Colonic mucosa (tissue), 4 donors: ENCODE data around the gene RASGRF2. TPM values are rescaled to one million over a fixed set of nuclear protein-coding genes. Genes with fewer than 3 reads are reported as not detected.

Source experiments
- DNase-seq: peaks from one replicate; pipeline ENCODE4 v3.0.0-alpha.2; 2020
- H3K27ac ChIP-seq: fragments of 200-600 bp; one replicate; pipeline ENCODE4 v1.8.0; 2021
- H3K27me3 ChIP-seq: fragments of 200-600 bp; one replicate; pipeline ENCODE4 v1.8.0; 2021
- H3K36me3 ChIP-seq: fragments of 200-600 bp; one replicate; pipeline ENCODE4 v1.8.0; 2021
- H3K4me1 ChIP-seq: fragments of 200-600 bp; one replicate; pipeline ENCODE4 v1.8.0; 2021; ENCODE audit warnings: mild to moderate bottlenecking
- H3K4me3 ChIP-seq: fragments of 200-600 bp; one replicate; pipeline ENCODE4 v1.8.0; 2021
- H3K9ac ChIP-seq, 2 donors: one replicate each; pipeline ENCODE4 v1.7.0; 2013; ENCODE audit warnings: control low read depth in 2 of 2, low read depth in 2 of 2, low read length in 2 of 2
- H3K9me3 ChIP-seq: fragments of 200-600 bp; one replicate; pipeline ENCODE4 v1.8.0; 2021
- CTCF ChIP-seq: fragments of 200-600 bp; IDR thresholded peaks from one replicate; pipeline ENCODE4 v1.8.0; 2022; ENCODE audit warnings: antibody characterized with exemption, mild to moderate bottlenecking
- intact Hi-C: fragments of 100-400 bp; cut with DNase I; formaldehyde crosslinking; loops from one replicate; pipeline ENCODE4 v1.14.1; 2022
- total RNA-seq, 2 donors: library from RNA; stranded (reverse); fragmentation: NEBNext Ultra II Directional in 1 of 2; extraction: Animal tissue kit (Norgen Biotek cat#: 25700) in 1 of 2; gene quantifications; one replicate each; pipeline ENCODE4 v1.2.1, GENCODE V29; 2021
- donor health status: healthy.
- donor health status: DM: no; HTN: no; CAD: no.
- donor health status: DM: no; HTN: no; CAD: no.

Gene RASGRF2
- total RNA-seq, 2 donors from 2014 or later, result 2.8 to 3.5 TPM

DNA sequence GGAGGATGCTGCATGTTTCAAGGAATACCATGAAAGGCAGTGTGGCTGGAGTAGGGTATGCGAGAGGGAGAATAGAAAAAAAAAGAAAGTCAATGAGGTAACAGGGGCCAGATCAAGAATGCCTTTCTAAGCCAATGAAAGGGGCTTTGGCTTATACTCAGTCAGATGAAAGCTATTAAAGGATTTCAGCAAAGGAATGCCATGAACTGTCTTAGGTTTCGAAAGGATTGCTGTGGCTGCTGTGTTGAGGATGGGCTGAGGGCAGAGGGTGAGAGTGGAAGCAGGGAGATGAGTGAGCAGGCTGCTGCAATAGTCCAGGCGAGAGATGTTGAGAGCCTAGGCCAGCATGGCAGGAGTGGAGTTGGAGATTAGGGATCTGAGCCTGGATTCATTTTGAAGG, 137.6 kb downstream of the RASGRF2 start:
- intact Hi-C loops, result no loop called here
- TF ChIP-seq CTCF, result no peak
- no peaks in the 10 kb centered on the region for H3K36me3 ChIP-seq

GRCh38 chr5:81105261-81105877, 145.2 kb downstream of the RASGRF2 start:
- Histone ChIP-seq H3K9me3 (no peaks in the 10 kb centered on the region), H3K4me3 (no peak overlapping the region), H3K36me3 (no peaks in the 10 kb centered on the region), H3K27me3 (no peaks in the 10 kb centered on the region), H3K9ac (no peak overlapping the region), H3K4me1 (no peaks in the 10 kb centered on the region), H3K27ac (no peak overlapping the region)
- intact Hi-C loops, result loop anchor here (10.0 kb wide), 1 partner anchor 381 kb away; no protein-coding TSS in a partner anchor
- no peak for TF ChIP-seq CTCF
- DNase-seq, result no peak

More for the DNA sequence above, 137.6 kb downstream of the RASGRF2 start:
- Histone ChIP-seq H3K27ac (no peak overlapping the region), H3K4me3 (no peak overlapping the region), H3K4me1 (no peaks in the 10 kb centered on the region), H3K9ac (no peak overlapping the region), H3K27me3 (no peaks in the 10 kb centered on the region), H3K9me3 (no peaks in the 10 kb centered on the region)
- no peak for DNase-seq

DNA sequence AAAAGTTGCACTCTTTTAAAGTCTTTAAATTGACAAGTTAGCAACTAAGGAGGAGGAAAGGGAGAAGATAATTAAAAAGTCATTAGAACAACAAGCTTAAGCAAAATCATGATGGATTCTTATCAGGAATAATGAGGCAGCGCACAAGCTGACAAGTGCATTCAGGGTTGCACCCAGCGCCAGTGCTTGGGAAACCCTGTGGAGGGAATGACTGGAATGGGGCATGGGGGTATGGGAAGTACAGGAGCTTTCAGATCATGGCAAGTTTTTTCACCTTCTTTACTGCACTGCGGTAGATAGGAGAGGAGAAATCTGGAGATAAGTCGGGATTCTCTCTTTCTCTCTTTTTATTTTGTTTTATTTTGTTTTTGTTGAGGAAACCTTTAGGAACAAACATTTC, 155.1 kb downstream of the RASGRF2 start:
- Histone ChIP-seq H3K9ac (no peak overlapping the region), H3K36me3 (no peaks in the 10 kb centered on the region), H3K4me1 (no peaks in the 10 kb centered on the region), H3K4me3 (no peak overlapping the region), H3K9me3 (no peaks in the 10 kb centered on the region), H3K27me3 (no peaks in the 10 kb centered on the region), H3K27ac (no peak overlapping the region)
- no peak for TF ChIP-seq CTCF
- intact Hi-C loops, result no loop called here
- no peak for DNase-seq

DNA sequence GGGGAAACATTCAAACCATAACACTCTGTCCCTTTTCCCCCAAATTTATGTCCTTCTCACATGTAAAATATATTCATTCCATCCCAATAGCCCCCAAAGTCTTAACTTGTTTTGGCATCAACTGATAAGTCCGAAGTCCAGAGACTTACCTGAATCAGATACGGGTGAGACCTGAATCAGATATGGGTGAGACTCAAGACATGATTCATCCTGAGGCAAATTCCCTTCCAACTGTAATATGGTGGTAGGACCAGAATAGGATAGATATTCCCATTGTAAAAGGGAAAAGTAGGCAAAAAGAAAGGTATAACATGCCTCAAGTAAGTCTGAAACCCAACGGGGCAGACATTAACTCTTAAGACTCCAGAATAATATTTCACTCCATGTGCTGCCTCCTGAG, 157.4 kb downstream of the RASGRF2 start:
- intact Hi-C loops, result no loop called here
- Histone ChIP-seq H3K27me3 (no peaks in the 10 kb centered on the region), H3K4me1 (no peaks in the 10 kb centered on the region), H3K9ac (no peak overlapping the region), H3K9me3 (no peaks in the 10 kb centered on the region), H3K36me3 (no peaks in the 10 kb centered on the region), H3K4me3 (no peak overlapping the region), H3K27ac (no peak overlapping the region)
- DNase-seq, result no peak
- no peak for TF ChIP-seq CTCF

DNA sequence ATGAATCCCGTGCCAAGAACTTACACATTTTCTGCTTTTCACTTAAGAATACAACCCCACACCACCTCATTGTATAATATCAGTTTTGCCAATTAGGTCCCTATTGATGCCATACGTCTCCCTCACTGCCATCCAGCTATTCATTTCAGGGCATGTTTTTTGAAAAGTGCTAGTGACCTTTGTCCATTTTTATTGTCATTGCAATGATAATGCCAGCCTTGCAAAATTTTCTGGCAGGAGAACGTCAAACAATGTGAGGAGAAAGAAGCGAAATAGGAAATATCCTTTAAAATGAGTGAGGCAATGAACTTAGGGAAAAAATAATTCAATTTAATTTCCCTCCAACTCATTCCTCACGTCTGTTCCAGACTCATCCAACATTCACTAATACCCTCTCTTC, 161.1 kb downstream of the RASGRF2 start:
- no peak for DNase-seq

More for the DNA sequence above, 161.1 kb downstream of the RASGRF2 start:
- Histone ChIP-seq H3K4me3 (no peak overlapping the region), H3K4me1 (no peaks in the 10 kb centered on the region), H3K9me3 (no peaks in the 10 kb centered on the region), H3K27ac (no peak overlapping the region), H3K27me3 (no peaks in the 10 kb centered on the region), H3K36me3 (no peaks in the 10 kb centered on the region), H3K9ac (no peak overlapping the region)
- intact Hi-C loops, result no loop called here
- TF ChIP-seq CTCF, result no peak
